ENCODE results near the gene CNTN5. TPM values are rescaled to one million over a fixed set of nuclear protein-coding genes. Genes with fewer than 3 reads are reported as not detected.

Gene CNTN5
- polyA plus RNA-seq, 1 donor from 2014 or later = 1.1 TPM

GRCh38 chr11:100356035-100356434, 1335.3 kb downstream of the CNTN5 start:
- no peaks in the 10 kb centered on the region for H3F3A ChIP-seq (ENCODE audit: insufficient read depth, low read length, poor library complexity, severe bottlenecking)
- H3K9me3 ChIP-seq (ENCODE audit: low read length) = no peaks in the 10 kb centered on the region
- no peak overlapping the region for H3K27ac ChIP-seq (ENCODE audit: low read length)
- no peaks in the 10 kb centered on the region for H3K9me2 ChIP-seq (ENCODE audit: insufficient read depth, low read length)
- H3K36me3 ChIP-seq (ENCODE audit: insufficient read depth, low read length) = no peaks in the 10 kb centered on the region
- no peak overlapping the region for H3K4me2 ChIP-seq (ENCODE audit: low read length)
- no peaks in the 10 kb centered on the region for H4K20me1 ChIP-seq (ENCODE audit: insufficient read depth)
- H3K9ac ChIP-seq (ENCODE audit: low read length) = no peak overlapping the region
- H3K79me2 ChIP-seq (replicated peaks; ENCODE audit: insufficient read depth, low read length) = no peaks in the 10 kb centered on the region
- TF ChIP-seq TAF1 (IDR thresholded peaks at IDR 0.05; ENCODE audit: low read depth) = no peak
- TF ChIP-seq POLR2AphosphoS5 (IDR thresholded peaks at IDR 0.05) = no peak
- no peak for TF ChIP-seq RAD21 (conservative IDR thresholded peaks at IDR 0.05)
- TF ChIP-seq SMC3 (conservative IDR thresholded peaks at IDR 0.05; ENCODE audit: poor library complexity) = no peak
- no peak for TF ChIP-seq MXI1 (conservative IDR thresholded peaks at IDR 0.05; ENCODE audit: poor library complexity, severe bottlenecking)
- TF ChIP-seq, protein P1, sequence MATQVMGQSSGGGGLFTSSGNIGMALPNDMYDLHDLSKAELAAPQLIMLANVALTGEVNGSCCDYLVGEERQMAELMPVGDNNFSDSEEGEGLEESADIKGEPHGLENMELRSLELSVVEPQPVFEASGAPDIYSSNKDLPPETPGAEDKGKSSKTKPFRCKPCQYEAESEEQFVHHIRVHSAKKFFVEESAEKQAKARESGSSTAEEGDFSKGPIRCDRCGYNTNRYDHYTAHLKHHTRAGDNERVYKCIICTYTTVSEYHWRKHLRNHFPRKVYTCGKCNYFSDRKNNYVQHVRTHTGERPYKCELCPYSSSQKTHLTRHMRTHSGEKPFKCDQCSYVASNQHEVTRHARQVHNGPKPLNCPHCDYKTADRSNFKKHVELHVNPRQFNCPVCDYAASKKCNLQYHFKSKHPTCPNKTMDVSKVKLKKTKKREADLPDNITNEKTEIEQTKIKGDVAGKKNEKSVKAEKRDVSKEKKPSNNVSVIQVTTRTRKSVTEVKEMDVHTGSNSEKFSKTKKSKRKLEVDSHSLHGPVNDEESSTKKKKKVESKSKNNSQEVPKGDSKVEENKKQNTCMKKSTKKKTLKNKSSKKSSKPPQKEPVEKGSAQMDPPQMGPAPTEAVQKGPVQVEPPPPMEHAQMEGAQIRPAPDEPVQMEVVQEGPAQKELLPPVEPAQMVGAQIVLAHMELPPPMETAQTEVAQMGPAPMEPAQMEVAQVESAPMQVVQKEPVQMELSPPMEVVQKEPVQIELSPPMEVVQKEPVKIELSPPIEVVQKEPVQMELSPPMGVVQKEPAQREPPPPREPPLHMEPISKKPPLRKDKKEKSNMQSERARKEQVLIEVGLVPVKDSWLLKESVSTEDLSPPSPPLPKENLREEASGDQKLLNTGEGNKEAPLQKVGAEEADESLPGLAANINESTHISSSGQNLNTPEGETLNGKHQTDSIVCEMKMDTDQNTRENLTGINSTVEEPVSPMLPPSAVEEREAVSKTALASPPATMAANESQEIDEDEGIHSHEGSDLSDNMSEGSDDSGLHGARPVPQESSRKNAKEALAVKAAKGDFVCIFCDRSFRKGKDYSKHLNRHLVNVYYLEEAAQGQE (IDR thresholded peaks at IDR 0.05; ENCODE audit: borderline replicate concordance) = no peak
- no peak for TF ChIP-seq EP300 (conservative IDR thresholded peaks at IDR 0.05; ENCODE audit: poor library complexity, severe bottlenecking)
- no peak overlapping the region for H3K4me3 ChIP-seq (ENCODE audit: low read length)
- H2AFZ ChIP-seq (ENCODE audit: low read depth, low read length) = no peak overlapping the region
- no peaks in the 10 kb centered on the region for H3K27me3 ChIP-seq (ENCODE audit: insufficient read depth, low read depth, low read length)

DNA sequence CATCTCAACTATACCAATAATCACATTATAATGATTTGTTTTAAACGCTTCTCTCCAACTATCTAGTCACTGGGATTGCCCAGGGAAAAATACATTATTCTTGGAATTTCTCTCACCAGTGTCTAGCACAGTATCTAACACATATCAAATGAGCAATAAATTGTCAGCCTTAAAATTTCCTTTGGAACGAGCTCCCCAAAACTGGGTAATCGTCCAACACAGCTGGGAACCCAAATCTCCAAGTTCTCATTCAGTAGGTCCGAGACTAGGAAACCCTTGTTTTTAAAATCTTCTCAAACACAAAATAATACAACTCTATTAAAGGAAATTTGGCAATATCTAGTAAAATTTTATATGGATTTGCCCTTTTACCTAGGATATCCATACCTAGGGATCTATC, 1338.5 kb downstream of the CNTN5 start:
- no peak overlapping the region for H2AFZ ChIP-seq (ENCODE audit: low read depth, low read length)
- H3K27me3 ChIP-seq (ENCODE audit: insufficient read depth, low read depth, low read length) = no peaks in the 10 kb centered on the region
- H3K27ac ChIP-seq (ENCODE audit: low read length) = no peak overlapping the region
- no peak overlapping the region for H3K9ac ChIP-seq (ENCODE audit: low read length)
- H3F3A ChIP-seq (ENCODE audit: insufficient read depth, low read length, poor library complexity, severe bottlenecking) = no peaks in the 10 kb centered on the region
- H3K36me3 ChIP-seq (ENCODE audit: insufficient read depth, low read length) = no peaks in the 10 kb centered on the region
- H3K79me2 ChIP-seq (replicated peaks; ENCODE audit: insufficient read depth, low read length) = no peaks in the 10 kb centered on the region
- no peak overlapping the region for H3K4me2 ChIP-seq (ENCODE audit: low read length)
- TF ChIP-seq, protein P1 (IDR thresholded peaks at IDR 0.05; ENCODE audit: borderline replicate concordance) = no peak
- TF ChIP-seq EP300 (conservative IDR thresholded peaks at IDR 0.05; ENCODE audit: poor library complexity, severe bottlenecking) (no peak), MXI1 (conservative IDR thresholded peaks at IDR 0.05; ENCODE audit: poor library complexity, severe bottlenecking) (no peak), SMC3 (conservative IDR thresholded peaks at IDR 0.05; ENCODE audit: poor library complexity) (no peak), TAF1 (IDR thresholded peaks at IDR 0.05; ENCODE audit: low read depth) (no peak), POLR2AphosphoS5 (IDR thresholded peaks at IDR 0.05) (no peak), EZH2 (IDR thresholded peaks at IDR 0.05; ENCODE audit: borderline replicate concordance, insufficient read depth, low read length, poor library complexity, severe bottlenecking) (no peak), RAD21 (conservative IDR thresholded peaks at IDR 0.05) (no peak)
- TF ChIP-seq, protein P2, sequence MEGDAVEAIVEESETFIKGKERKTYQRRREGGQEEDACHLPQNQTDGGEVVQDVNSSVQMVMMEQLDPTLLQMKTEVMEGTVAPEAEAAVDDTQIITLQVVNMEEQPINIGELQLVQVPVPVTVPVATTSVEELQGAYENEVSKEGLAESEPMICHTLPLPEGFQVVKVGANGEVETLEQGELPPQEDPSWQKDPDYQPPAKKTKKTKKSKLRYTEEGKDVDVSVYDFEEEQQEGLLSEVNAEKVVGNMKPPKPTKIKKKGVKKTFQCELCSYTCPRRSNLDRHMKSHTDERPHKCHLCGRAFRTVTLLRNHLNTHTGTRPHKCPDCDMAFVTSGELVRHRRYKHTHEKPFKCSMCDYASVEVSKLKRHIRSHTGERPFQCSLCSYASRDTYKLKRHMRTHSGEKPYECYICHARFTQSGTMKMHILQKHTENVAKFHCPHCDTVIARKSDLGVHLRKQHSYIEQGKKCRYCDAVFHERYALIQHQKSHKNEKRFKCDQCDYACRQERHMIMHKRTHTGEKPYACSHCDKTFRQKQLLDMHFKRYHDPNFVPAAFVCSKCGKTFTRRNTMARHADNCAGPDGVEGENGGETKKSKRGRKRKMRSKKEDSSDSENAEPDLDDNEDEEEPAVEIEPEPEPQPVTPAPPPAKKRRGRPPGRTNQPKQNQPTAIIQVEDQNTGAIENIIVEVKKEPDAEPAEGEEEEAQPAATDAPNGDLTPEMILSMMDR (IDR thresholded peaks at IDR 0.05; ENCODE audit: poor library complexity, severe bottlenecking) = no peak
- H3K9me3 ChIP-seq (ENCODE audit: low read length) = no peaks in the 10 kb centered on the region
- H3K9me2 ChIP-seq (ENCODE audit: insufficient read depth, low read length) = no peaks in the 10 kb centered on the region
- no peaks in the 10 kb centered on the region for H4K20me1 ChIP-seq (ENCODE audit: insufficient read depth)
- no peak overlapping the region for H3K4me3 ChIP-seq (ENCODE audit: low read length)
